ENCODE data around the gene OSBPL3.
"Not testable (repeated sequence)": the region's sequence is repeated elsewhere in the genome, so short reads cannot be mapped to it uniquely, and the experiment has no call there.

OSBPL3 gene

DNA sequence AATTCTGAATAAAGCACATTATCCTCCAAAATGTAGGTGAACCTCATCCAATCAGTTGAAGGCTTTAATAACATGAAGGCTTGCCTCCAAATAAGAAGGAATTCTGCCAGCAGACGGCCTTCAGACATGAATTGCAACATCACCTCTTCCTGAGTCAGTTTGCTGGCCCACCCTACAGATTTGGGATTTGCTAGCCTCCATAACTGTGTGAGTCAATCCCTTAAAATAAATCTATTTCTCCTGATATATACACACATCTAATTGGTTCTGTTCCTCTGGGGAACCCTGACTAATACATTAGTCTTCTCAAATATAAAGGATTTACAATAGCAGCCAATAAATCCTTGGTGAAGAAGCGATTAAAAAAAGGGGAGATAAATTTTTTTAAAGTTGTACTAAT is 34.8 kb upstream of the OSBPL3 start:
- DNase-seq (ENCODE audit: low spot score): no peak
- TF ChIP-seq, protein P1, sequence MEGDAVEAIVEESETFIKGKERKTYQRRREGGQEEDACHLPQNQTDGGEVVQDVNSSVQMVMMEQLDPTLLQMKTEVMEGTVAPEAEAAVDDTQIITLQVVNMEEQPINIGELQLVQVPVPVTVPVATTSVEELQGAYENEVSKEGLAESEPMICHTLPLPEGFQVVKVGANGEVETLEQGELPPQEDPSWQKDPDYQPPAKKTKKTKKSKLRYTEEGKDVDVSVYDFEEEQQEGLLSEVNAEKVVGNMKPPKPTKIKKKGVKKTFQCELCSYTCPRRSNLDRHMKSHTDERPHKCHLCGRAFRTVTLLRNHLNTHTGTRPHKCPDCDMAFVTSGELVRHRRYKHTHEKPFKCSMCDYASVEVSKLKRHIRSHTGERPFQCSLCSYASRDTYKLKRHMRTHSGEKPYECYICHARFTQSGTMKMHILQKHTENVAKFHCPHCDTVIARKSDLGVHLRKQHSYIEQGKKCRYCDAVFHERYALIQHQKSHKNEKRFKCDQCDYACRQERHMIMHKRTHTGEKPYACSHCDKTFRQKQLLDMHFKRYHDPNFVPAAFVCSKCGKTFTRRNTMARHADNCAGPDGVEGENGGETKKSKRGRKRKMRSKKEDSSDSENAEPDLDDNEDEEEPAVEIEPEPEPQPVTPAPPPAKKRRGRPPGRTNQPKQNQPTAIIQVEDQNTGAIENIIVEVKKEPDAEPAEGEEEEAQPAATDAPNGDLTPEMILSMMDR (IDR thresholded peaks at IDR 0.05; ENCODE audit: extremely low read depth, missing control alignments): no peak

DNA sequence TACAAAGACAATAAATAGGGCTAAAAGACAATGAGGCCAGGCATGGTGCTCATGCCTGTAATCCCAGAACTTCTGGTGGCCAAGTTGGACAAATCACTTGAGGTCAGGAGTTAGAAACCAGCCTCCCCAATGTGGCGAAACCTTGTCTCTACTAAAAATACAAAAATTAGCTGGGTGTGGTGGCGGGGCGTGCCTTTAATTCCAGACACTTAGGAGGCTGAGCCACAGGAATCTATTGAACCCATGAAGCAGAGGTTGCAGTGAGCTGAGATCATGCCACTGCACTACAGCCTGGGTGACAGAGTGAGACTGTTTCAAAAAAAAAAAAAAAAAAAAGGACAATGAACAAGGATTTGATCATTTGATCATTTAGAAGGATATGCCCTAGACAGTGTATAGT is 32.7 kb upstream of the OSBPL3 start:
- DNase-seq (ENCODE audit: low spot score): not testable (repeated sequence)

DNA sequence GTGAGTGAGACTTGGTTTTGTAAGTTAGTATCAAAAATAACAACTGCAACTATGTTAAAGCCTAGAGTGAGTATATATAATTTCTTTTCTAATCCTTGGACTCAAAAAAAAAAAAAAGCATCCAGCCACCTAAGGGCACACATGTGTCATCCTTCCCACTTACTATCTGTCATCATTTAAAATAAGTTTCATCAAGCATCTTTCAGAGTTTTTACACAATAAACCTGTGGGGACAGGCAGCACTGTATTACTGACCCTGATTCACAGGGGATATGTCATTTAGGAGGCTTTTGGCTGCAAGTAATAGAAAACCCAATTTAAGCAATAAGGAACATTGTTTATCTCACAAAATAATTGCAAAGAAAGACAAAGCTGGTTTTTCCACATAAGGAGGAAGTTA is 32.3 kb upstream of the OSBPL3 start:
- DNase-seq (ENCODE audit: low spot score): no peak
- TF ChIP-seq, protein P1 (IDR thresholded peaks at IDR 0.05; ENCODE audit: extremely low read depth, missing control alignments): no peak

DNA sequence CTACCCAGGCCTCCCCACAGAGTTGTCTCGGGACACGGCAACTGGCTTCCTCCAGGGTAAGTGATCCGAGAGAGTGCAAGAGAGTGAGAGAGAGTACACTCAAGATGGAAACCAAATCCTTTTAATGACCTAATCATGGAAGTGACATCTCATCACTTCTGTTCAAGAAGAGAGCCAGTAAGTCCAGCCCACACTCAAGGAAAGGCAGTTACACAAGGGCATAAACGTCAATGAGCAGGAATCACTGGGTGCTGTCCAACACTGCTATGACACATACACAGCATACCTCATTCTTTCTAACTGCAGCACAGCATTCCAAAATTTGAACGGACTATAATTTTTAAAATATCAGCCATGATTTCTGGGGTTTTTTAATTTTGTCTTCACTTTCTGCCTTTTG is 29.3 kb upstream of the OSBPL3 start:
- DNase-seq (ENCODE audit: low spot score): no peak
- TF ChIP-seq, protein P1 (IDR thresholded peaks at IDR 0.05; ENCODE audit: extremely low read depth, missing control alignments): no peak

DNA sequence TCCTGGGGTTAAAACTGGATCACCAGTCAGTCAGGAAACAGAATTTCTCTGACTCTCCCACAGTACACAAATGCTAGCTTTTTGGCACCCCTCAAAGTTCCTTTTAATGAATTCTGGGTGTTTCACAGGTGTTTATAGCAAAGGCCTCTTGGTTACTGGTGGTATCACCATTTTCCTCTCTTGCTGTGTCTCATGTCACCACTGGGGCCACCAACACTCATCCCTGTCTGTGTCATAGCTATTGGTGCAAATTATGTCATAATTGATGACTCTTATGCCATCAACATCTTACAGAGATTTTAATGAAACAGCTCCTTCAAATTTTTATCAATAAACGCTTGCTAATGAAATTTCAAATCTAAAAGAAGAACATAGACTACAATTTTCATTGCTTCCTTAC is 27.7 kb upstream of the OSBPL3 start:
- TF ChIP-seq, protein P1 (IDR thresholded peaks at IDR 0.05; ENCODE audit: extremely low read depth, missing control alignments): no peak
- no peak for DNase-seq (ENCODE audit: low spot score)

DNA sequence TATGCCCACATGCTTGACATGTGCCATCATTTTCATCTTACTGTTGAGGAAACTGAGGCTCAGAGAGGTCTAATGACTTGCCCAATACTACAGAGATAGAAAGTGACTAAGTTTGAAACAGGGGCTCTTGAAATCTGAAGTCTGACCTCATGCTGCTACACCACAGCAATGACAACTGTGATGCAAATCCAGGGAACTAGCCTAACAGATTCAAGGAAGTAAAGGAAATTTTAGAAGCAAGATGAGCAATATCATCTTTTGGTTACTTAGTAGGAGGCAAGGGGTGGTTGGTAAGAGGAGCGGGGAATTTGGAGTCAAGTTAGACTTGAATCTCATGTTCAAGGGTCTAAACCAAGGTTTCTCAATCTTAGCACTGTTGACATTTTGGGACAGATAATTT is 26.3 kb upstream of the OSBPL3 start:
- TF ChIP-seq, protein P1 (IDR thresholded peaks at IDR 0.05; ENCODE audit: extremely low read depth, missing control alignments): no peak
- no peak for DNase-seq (ENCODE audit: low spot score)

DNA sequence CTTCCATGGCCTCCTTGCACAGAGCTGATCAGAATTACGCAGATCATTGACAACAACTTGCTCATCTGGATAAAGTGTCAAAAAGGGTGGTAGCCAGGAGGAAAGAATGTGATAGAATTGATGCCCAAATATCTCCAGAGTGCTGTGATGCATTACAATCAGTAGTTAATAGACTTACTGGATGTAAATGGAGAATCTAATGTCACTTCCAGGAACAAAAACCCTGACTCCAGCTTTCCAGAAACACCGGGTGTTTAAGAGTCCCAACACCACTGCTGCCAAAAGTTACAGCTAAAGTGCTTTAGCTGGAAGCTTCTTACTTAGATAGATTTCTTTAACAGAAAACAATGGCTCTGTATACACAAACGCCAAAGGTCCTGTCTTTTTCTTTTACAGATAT is 25.7 kb upstream of the OSBPL3 start:
- no peak for DNase-seq (ENCODE audit: low spot score)
- TF ChIP-seq, protein P1 (IDR thresholded peaks at IDR 0.05; ENCODE audit: extremely low read depth, missing control alignments): no peak

DNA sequence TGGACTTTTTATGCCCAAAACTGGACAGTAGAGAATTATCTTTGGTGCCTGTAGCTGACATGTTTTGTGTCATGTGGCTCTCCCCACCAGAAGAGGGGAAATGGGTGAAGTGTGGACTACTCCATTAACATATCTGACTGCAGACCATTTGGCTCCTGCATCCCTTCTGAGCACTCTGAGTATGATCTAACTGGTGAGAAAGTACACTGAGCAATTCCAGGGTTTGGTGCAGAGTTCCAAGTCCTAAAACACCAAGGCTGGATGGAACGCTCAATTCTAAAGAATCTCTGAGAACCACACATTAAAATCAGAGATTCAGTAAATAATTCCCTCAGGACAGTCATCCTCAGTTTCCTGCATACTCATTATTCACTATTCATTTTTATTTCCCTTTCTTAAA is 22.8 kb upstream of the OSBPL3 start:
- DNase-seq (ENCODE audit: low spot score): no peak
- TF ChIP-seq, protein P1 (IDR thresholded peaks at IDR 0.05; ENCODE audit: extremely low read depth, missing control alignments): no peak
